Stimulated activated CD4-positive, alpha-beta T cell treated with anti-CD3 and anti-CD28 coated beads, Interleukin-4, amount 100 ng/mL, for 4 hours (primary cell): Measurements from ENCODE around the gene HEXIM1.

ENCODE experiments used
- DNase-seq, 2 experiments: peaks; one replicate each; pipeline ENCODE4 v3.0.0-alpha.2; 2020

The HEXIM1 gene, protein sequence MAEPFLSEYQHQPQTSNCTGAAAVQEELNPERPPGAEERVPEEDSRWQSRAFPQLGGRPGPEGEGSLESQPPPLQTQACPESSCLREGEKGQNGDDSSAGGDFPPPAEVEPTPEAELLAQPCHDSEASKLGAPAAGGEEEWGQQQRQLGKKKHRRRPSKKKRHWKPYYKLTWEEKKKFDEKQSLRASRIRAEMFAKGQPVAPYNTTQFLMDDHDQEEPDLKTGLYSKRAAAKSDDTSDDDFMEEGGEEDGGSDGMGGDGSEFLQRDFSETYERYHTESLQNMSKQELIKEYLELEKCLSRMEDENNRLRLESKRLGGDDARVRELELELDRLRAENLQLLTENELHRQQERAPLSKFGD

DNA sequence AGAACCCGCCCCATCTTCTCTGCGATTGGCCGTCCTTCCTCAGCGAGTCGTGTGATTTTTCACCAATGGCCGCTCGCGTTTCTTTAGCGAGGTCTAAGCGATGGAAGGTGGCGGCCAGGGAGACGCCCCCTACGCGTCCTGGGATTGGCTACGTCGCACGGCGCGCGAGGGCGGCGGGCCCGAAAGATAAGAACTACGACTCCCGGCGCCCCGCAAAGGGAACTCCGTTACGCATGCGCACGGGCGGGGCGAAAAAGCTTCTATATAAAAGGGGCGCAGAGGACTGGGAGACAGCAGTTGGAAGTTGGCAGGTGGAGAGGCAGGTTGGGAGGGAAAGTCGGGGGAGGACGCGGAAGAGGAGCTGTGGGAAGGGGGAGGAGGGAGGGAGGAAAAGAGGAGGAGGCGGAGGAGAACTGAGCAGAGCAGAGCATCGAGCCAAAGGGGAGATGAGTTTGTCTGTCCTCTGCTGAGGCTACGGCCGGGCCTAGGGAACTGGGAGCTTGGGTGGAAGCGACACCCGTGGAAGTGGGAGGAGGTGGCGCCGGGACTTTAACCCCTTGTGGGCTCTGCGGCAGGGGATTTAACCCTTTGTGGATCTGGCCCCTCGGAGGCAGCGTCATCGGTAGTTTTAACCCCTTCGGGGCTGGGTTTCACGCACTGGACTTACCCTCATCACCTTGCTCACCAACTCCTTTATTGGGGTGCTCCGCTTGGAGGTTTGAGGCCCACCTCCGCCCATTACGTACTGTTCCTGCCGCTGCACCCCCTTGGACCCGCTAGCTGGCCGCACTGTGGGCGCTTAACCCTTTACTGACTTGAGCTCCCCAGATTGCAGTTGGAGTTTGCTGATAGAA is at the start of gene HEXIM1:
Gene HEXIM1 (plus strand): TSS at position 293 of the 854 bp plus-strand sequence. CDS start 716 bp downstream, outside the sequence.
- DNase-seq, result peak; percentile 96 to 99

DNA sequence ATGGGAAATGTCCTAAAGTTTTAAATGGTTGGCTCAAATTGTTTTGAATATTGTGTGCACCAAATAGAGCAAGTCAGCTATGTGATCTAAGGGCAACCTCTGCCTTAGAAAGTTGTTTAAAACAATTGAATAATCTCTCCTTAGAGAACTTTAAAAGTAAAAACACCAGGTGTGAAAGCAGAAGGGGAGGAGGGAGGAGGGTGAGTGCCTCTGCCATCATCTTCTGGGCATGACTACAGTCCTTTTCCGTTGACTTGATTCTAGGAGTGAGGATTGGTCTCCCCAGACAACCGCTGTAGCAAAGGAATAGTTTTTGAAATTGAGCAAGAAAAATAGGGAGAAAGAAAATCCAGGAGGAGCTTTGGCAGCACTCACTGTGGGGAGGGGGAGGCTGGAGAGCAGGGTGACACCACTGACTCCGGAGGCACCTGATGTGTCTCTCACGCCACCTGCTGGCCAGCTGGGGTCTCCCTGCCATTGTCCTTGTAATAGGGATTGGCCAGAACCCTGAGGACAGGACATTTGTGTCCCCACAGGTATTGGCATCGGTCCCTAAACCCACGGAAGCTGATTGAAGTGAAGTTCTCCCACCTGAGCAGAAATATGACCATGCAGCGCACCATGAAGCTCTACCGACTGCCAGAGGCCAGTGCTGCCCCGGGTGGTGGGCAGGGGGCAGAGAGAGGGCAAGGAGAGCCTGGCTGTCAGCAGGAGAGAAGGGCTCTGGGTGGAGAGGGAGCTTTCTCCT is 49.2 kb upstream of the HEXIM1 start:
- DNase-seq, result peak; percentile 62 to 71

DNA sequence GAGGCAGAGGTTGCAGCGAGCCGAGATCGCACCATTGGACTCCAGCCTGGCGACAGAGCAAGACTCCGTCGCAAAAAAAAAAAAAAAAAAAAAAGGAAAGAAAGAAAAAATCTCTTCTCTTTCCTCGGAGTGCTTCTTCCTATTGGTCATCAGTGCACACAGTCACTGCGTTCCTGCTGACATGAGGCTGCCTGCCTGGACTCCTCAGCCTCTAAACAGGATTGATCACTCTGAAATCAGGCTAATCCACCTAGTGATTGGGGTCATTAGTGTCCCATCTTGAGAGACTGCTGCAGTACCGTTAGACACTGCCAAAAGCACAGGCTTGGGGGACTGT is 46.8 kb upstream of the HEXIM1 start:
- no peak for DNase-seq

DNA sequence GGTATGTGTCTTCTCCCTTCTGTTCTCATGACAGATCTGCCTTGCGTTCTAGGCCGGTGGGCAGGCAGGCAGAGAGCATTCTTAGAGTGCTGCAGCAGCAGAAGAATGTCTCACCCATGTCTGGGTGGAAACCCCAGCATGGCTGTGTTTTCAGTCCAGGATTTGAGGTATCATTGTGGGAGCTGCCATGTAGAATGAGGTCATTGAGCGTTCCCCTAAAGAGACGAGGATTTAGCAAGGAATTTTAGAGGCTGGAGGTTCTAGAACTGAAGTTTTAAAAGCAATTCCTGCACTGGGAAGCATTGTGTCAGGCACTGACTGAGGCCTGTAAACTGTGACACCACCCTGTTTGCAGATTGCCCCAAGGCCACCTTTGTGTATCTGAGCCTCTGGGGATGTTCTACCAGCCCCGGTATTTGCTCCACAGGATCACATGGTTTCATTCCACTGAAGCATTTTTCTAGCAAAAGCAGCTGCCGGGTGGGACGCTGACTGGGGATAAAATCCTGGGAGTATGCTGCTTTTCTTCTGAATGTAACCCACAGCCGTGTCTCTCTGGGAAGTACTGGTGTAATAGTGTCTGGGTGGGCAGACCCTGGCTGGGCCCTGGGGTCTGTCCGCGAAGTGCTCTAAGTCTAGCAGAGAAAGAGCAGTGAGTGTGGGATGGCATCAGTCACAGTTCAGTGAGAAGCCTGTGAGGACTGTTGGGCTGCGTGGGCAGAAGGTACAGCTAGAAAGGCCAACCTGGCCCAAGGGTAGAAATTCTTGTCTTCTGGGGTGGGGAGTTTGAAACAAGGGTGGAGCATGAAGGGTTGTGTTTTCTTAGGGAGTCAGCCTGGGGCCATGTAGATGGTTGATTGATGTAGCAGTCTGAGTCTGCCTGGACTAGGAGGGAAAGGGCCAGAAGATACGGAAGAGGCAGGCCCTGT is 46.1 kb upstream of the HEXIM1 start:
- DNase-seq, result no peak

DNA sequence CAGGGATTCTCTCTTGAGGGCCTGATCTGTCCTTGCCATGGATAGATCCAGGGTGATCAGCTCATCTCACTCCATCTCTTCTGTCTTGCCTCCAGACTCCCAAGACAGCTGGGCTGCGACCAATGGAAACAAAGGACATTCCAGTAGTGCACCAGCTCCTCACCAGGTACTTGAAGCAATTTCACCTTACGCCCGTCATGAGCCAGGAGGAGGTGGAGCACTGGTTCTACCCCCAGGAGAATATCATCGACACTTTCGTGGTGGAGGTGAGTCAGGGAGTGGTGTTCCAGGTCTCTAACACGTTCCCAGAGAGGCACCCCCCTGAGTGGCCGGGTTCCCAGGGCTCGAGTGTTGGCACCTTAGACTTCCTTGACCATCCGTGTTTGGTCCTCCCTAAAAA is 45.4 kb upstream of the HEXIM1 start:
- DNase-seq, result no peak

DNA sequence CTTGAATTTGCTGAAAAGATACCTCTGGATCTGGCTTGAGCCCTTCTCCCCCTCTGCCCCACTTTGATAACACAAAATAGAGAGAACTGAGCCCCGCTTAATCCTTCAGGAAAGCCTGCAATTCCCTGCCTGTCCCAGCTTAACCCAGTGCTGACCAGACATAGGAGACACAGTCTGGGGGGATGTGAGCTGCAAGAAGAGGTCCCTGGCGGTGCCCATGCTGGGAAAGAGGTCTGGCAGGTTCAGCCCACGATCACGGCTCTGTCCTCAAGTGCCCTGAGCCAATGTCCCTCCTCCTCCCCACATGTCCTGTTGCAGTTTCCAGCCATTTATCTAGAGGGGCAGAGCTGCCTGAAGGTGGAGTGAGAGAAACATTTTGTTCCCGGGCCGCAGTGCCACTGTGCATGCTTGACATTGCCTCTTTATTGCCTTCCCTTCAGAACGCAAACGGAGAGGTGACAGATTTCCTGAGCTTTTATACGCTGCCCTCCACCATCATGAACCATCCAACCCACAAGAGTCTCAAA is 44.9 kb upstream of the HEXIM1 start:
- DNase-seq, result no peak

DNA sequence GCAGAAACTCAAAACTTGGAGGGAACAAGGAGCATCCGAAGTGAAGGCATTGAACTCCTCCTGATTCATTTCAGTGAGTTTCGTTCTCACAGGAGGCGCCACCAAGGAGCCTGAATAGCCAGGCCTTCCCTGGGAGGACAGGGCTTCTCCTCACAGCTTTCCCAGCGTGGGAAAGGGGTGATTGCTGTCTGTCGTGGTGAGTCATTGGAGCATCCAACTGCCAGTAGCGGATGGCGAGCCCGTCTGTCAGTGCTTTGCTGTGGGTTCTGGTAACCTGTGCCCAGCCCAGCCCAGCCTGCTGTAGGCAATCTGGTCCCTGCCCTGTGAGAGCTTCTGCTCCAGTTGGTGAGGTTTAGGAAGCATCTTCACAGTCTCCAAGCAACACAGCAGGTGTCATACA is 44.2 kb upstream of the HEXIM1 start:
- DNase-seq, result no peak

DNA sequence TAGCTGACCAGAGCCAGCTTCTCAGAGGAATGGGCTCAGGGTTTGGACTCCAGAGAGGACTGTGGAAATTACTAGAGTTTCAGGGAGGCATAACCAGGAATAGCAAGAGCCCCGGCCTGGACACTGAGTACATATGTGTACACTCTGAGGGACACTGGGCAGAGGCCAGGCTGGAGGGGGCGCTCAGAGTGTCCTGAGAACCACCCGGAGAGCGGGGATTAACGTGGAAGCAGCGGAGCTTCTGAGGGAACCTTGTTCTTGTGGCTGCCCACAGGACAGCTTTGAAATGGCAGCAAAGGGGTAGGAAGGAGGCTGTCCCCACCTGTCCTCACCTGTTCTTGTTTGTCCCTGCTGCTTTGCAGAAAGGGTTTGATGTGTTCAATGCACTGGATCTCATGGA is 43.8 kb upstream of the HEXIM1 start:
- no peak for DNase-seq

DNA sequence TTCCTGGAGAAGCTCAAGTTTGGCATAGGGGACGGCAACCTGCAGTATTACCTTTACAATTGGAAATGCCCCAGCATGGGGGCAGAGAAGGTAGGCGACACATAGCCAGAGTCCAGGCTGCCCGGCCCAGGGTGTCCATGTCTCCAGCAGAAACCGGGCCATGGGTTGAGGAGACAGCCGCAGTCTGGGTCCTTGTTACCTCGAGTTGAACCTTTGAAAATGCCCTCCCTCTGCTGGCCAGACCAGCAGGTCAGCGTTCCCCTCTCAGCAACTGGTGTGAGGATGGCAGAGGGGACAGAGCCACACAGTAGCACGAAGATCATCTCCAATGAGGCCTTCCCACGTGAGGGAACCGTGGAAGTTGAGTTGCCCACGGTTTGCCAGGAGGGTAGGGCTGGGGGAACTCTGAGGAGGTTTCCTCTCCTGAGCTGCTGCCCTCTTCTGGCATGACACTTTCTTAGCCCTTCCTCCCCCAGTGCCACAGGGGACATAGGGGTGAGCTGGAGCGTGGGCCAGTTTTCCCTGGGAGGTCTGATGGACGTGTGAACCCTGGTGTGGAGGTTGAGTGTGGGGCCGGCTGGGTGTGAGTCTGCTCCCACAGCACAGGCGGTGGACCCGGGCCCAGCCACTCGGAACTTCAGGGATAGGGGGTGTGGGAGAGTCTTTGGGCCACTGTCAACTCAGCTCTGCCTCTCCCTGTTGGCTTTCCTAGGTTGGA is 43.2 kb upstream of the HEXIM1 start:
- no peak for DNase-seq

DNA sequence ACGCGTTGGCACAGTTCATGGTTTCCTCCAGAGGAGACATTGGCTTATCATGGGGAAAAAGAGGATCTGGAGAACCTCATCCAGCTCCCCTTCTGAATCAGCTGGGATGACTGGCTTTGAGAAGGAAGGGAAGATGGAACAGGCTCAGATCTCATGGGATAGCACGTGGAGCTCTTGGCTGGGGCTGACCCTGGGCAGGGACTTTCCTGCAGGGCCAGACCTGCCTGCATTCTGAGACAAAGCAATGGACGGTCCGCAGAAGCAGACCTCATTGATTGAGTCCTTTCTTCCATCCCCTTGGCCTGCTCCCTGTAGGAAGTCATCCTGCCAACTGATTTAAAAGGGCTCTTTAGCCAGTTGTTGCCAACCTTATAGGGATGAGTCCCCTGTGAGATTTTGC is 42.2 kb upstream of the HEXIM1 start:
- DNase-seq, result no peak

DNA sequence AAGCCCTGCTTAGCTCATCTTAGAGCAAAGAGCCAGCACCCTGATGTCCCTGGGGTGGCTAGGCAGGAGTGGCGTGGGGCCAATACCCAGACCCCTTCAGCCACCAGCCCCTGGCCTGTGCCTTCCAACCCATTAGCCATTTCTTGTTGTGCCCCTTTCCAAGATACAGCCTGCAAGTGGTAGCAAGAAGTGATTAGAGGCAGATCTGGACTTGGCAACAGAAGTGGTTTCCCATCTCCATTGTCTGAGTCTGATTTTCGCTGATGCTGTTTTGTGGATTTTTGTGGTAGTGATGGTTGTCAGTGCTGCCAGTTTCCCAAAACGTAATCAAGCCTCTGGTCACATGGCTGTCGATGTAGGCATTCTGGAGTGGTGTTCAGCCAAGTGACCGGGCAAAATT is 41.7 kb upstream of the HEXIM1 start:
- DNase-seq, result no peak

DNA sequence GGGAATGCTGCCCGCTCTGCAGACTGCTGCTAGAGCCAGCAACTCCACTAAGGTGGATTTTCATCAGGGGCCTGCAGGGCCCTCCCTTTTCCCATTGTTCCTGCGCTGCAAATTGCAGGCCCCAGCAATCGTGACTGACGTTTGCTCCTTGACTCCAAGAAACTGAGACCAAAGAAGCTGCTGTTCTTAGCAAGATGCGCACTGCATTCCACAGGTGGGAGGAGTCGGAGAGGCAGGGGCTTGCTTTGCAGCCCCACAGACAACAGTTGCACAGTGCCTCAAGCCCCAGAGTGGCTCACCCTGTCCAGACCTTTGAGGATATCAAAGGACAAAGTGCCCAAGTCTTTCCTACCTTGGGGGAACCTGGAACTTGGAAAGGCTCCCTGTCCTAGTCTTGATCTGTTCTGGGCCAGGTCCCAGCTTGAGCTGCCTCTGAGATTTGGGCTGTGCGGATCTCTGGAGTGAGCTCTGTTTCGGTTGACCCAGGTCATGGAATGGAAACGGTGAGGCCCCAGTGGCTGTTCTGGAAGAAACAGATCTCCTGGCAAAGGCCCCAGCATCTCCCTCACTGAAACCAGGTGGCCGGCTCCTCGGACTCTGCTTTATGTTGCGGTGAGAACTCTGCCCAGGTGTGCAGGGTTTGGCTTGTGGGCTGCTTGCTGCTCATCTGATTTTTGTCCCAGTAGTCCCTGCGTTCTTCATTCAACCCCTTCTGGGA is 40.8 kb upstream of the HEXIM1 start:
- no peak for DNase-seq

DNA sequence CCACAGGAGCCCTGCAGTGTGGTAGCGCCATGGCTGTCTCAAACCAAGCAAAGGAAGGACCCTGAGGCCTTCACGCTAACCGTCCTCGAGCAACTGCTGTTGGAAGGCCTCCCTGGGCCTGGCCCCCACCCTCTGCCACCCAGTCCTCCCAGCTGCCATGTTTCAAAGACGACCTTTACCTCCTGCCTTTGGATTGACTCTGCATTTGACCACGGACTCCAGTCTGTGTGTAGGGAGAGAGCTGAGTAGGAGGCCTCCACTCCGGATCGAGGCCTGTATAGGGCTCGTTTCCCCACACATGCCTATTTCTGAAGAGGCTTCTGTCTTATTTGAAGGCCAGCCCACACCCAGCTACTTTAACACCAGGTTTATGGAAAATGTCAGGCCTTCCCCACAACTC is 40.2 kb upstream of the HEXIM1 start:
- no peak for DNase-seq

DNA sequence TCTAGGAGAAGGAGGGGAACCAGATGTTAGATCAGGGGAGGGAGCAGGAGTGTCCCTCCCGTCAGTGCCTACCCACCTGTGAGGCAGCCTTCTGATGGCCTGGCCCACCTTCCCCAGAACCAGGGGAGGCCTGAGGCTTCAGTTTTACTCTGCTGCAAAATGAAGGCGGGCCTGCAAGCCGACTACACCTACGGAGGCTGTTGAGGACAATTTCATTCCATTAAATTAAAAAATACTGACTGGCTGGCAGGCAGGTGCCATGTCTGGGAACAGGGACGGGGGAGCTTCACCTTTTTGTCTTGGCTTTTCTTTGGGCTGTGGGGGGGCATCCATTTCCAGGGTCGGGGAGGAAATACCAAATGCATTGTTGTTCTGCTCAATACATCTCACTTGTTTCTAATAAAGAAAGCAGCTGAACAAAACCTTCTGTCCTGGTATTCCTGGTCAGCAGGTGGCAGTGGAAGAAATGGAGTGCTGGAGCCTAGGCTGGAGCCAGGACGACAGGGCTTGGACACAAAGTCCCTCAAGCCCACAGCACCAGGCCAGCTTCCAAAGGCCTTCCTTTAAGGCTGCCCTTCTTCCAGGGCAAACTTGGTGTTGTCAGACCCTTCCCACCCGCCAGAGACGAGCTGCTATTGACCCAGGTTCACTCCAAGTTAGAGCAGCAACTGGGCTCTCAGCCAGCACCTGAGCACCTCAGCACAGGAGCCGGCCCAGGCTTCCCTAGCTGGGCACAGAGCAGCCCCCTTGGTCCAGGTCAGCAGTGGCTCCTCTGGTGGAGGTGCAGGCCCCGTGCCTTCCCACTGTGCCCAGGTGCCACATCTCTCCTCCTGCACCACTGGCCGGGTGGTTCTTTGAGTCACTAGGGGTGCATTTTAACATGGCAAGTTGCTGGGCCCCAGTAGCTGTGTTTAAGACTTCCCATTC is 39.4 kb upstream of the HEXIM1 start:
- no peak for DNase-seq

DNA sequence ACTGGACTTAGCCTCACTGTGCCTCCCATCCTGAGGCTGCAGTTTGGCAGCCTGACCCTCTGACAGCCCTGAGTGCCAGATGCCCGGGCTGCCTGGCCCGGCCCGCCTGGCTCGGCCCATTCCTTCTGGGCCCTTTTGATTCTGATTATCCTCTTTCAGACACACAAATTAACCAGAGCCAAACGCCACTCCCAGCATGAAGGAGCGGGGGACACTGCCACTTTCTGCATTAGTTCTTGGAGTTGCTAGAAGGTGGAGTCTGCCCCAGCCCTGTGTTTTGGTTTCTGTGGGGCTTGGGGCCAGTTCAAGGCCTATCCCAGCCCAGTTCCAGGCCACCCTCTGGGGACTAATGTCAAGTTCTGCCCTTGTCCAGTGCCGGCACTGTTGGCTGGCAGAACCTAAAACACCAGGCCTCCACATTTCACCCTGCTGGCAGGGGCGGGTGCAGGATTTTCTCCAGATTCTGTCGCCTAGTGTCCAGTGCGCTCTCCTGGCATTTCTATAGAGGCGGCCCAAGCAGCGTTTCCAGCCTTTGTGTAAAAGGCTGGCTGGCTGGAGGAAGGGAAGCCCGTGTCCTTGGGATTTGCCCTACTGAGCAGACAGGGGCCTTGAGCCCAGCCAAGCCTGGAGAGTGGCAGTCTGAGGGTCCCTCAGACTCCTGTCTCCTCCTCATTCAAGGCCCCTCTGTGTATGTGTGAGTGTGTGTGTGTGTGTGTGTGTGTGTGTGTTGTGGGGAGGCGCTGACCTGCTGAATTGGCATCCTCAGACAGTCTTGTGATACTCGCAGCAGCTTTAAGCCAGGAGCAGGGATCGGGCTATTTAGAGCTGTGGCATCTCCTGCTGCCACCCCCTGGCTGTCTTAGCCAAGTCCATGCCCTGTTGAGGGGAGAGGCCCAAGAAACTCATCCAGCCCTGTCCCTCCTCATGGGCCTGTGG is 37.3 kb upstream of the HEXIM1 start:
- no peak for DNase-seq

DNA sequence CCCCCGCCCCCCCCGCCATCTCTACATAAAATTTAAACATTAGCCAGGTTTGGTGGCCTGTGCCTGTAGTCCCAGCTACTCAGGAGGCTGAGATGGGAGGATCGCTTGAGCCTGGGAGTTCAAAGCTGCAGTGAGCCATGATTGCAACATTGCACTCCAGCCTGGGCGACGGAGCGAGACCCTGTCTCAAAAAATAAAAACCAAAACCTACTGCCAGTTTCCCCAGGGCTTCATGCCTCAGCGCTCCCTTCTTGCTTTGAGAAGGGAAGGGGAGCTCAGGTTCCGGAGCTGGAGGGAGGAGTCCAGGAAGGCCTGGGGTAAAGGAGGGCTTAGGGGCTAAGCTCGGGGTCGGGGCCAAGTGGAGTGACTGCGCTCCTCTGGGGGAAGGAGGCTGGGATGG is 36.4 kb upstream of the HEXIM1 start:
- DNase-seq, result no peak

DNA sequence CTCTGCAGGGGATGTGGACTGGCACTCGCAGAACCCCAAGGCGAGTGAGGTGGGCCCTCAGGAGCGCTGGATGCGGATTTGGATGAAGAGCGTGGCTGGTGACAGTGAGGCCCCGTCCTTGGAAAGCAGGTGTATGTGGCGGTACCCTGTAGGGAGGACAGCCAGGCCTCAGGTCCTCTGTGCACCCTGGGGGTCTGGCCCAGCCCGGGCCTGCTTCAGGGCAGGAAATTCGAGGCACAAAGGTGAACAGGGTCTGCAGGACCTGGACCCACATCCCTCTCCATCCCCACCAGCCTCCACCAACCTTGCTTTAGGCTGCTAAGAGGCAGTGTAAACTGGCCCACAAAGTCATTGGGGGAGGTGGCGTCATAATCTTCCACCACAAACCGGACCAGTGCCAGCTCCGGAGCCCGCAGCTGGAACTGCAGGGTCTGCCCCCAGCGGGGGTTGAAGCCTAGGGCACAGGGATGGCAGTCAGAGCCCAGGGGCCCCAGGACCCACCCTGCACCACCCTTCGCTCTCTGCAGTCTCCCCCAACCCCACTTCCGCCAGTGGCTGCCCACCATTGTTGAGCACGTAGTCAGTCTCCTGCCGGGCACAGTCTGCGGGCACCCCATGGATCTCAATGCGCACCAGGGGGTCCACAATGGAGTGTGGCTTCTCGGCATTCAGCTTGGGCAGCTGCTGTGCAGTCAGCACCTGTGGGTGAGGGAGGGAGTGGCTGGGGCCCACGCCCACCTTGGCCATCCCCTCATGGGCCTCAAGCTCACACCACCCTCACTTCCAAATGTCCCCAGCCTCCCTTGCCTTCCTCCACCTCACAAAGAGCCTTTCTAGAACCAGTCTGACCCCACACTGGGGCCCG is 35.5 kb upstream of the HEXIM1 start:
- DNase-seq, result no peak

DNA sequence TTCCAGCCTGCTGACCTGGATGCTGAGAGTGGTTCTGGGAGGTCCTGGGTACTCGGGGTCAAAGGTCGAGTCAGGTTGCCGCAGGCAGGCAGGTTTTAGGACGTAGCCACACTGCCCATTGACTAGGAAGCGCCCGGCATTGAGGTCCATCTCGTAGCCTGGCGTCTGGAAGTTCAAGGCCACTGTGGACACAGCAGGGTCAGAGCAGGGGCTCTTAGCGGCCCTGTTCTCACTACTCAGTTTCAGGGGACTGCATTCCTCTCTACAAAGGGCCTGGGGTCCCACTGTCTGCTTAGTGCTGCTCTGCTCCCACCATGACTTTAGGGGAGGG is 34.9 kb upstream of the HEXIM1 start:
- DNase-seq, result no peak
